ENCODE data around the gene FXYD5. TPM values are rescaled to one million over a fixed set of nuclear protein-coding genes. Genes with fewer than 3 reads are reported as not detected.

Gene FXYD5
- total and polyA plus RNA-seq, 9 of the 15 experiments (the other 6 are each of a cell fraction or from before 2014, with no cell fraction given) = 104 to 537 (median 174) TPM

- TF ChIP-seq ZNF655 (CRISPR knock-in tag; IDR thresholded peaks at IDR 0.05) (no peak), PATZ1 (CRISPR knock-in tag; IDR thresholded peaks at IDR 0.05; ENCODE audit: borderline replicate concordance) (no peak), ZNF3 (CRISPR knock-in tag; IDR thresholded peaks at IDR 0.05) (no peak), SMARCB1 (IDR thresholded peaks at IDR 0.05; ENCODE audit: insufficient read length, low read depth) (no peak), ETS2 (tag; IDR thresholded peaks at IDR 0.05; ENCODE audit: borderline replicate concordance, poor library complexity, severe bottlenecking) (no peak), PRPF4 (IDR thresholded peaks at IDR 0.05; ENCODE audit: insufficient read depth, low read depth, low read length, poor library complexity, severe bottlenecking) (no peak), TAF1 (IDR thresholded peaks at IDR 0.05; ENCODE audit: control insufficient read depth, extremely low read depth, insufficient read depth, low read length, severe bottlenecking) (no peak), UBTF (IDR thresholded peaks at IDR 0.05; ENCODE audit: borderline replicate concordance in 1 of 2, low read depth in 2 of 2, low read length in 2 of 2) (no peak), CBFA2T3 (IDR thresholded peaks at IDR 0.05) (no peak; the same call in 1 of the 2 replicates), NCOA1 (IDR thresholded peaks at IDR 0.05; ENCODE audit: low read depth) (0 out of 2 replicates have a peak, but pooled peaks have one; percentile 34), SETDB1 (IDR thresholded peaks at IDR 0.05; ENCODE audit: low read length) (no peak), ADNP (tag; IDR thresholded peaks at IDR 0.05) (no peak), E2F3 (CRISPR knock-in tag; IDR thresholded peaks at IDR 0.05) (no peak), HCFC1 (IDR thresholded peaks at IDR 0.05; ENCODE audit: low read depth, low read length) (no peak), KAT7 (CRISPR knock-in tag; IDR thresholded peaks at IDR 0.05; ENCODE audit: borderline replicate concordance) (no peak), HNRNPL (IDR thresholded peaks at IDR 0.05; ENCODE audit: low read depth, low read length) (no peak), BRCA1 (IDR thresholded peaks at IDR 0.05) (no peak), BRCA1 (CRISPR knock-in tag; IDR thresholded peaks at IDR 0.05) (no peak), NFE2L1 (tag; IDR thresholded peaks at IDR 0.05; ENCODE audit: borderline replicate concordance, low read depth) (no peak), MYNN (IDR thresholded peaks at IDR 0.05) (no peak), MYNN (CRISPR knock-in tag; IDR thresholded peaks at IDR 0.05) (no peak), HMGN3 (IDR thresholded peaks at IDR 0.05; ENCODE audit: borderline replicate concordance, extremely low read depth, insufficient read length, low read depth, low read length) (peak; percentile 41), SMC3 (conservative IDR thresholded peaks at IDR 0.05; ENCODE audit: insufficient read depth, low read depth, low read length) (no peak)
These were observed 48.9 kb upstream of the FXYD5 start (continued) for GRCh38 chr19:35105411-35106290.
